K562 (cell line): Measurements from ENCODE around the gene CEBPE.

Experiments
- CREB1 ChIP-seq, 2 experiments: sonication (generic) in 1 of 2; formaldehyde crosslinking in 1 of 2; IDR thresholded peaks; 2 replicates each; pipeline versions ENCODE4 v1.6.1 to v1.8.0; 2012 to 2022; ENCODE audit warnings: inconsistent platforms in 1 of 2, mild to moderate bottlenecking in 1 of 2, missing genetic modification reagents in 1 of 2, moderate library complexity in 1 of 2
- EP300 ChIP-seq: IDR thresholded peaks from 2 replicates; pipeline ENCODE4 v1.6.1; 2012; ENCODE audit warnings: low read length, improper control_type of control experiment
- HDAC6 ChIP-seq: IDR thresholded peaks from 2 replicates; pipeline ENCODE4 v1.6.1; 2012; ENCODE audit warnings: low read depth, mild to moderate bottlenecking, control low read depth, inconsistent platforms, low read length, moderate library complexity
- MED1 ChIP-seq: sonication (generic); formaldehyde crosslinking; IDR thresholded peaks from 2 replicates; pipeline ENCODE4 v1.8.1; 2023; ENCODE audit warnings: missing genetic modification reagents, borderline replicate concordance
- PHTF2 ChIP-seq: fragments of 250-450 bp; sonication (Bioruptor Pico); IDR thresholded peaks from 2 replicates; pipeline ENCODE4 v1.5.0; 2021; ENCODE audit warnings: mild to moderate bottlenecking
- POLR2AphosphoS5 ChIP-seq: IDR thresholded peaks from 2 replicates; pipeline ENCODE4 v1.6.1; 2011; ENCODE audit warnings: mild to moderate bottlenecking, low read depth, low read length, moderate library complexity; ENCODE audit not compliant: control insufficient read depth, insufficient read depth
- ZNF778 ChIP-seq: fragments of 450-650 bp; formaldehyde crosslinking; IDR thresholded peaks from 2 replicates; pipeline ENCODE4 v1.4.0; 2020; ENCODE audit warnings: mild to moderate bottlenecking, moderate library complexity
- TF ChIP-seq, protein P1 (sequence below): sonication (generic); formaldehyde crosslinking; IDR thresholded peaks from 2 replicates; pipeline ENCODE4 v1.9.0; 2022; ENCODE audit warnings: mild to moderate bottlenecking, missing genetic modification reagents
- TF ChIP-seq, protein P2 (sequence below): sonication (generic); formaldehyde crosslinking; IDR thresholded peaks from 2 replicates; pipeline ENCODE4 v1.5.0; 2020; ENCODE audit warnings: missing genetic modification reagents
- TF ChIP-seq, protein P3 (sequence below), 3 experiments: IDR thresholded peaks in 2 of 3; conservative IDR thresholded peaks in 1 of 3; 2 replicates each; pipeline ENCODE4 v1.5.1; 2011 to 2012; ENCODE audit warnings: low read length in 3 of 3, mild to moderate bottlenecking in 3 of 3, control low read depth in 2 of 3, improper control_type of control experiment in 1 of 3, inconsistent platforms in 1 of 3, low read depth in 1 of 3, mixed read lengths in 1 of 3, moderate library complexity in 1 of 3; ENCODE audit not compliant: insufficient read depth in 2 of 3
- TF ChIP-seq, protein P4 (sequence below): fragments of 450-650 bp; IDR thresholded peaks from 2 replicates; pipeline ENCODE4 v1.6.1; 2018; ENCODE audit not compliant: partially characterized antibody
- TF ChIP-seq, protein P5 (sequence below): sonication (generic); formaldehyde crosslinking; IDR thresholded peaks from 2 replicates; pipeline ENCODE4 v1.8.0; 2022; ENCODE audit warnings: mild to moderate bottlenecking, low read depth, missing genetic modification reagents

DNA sequence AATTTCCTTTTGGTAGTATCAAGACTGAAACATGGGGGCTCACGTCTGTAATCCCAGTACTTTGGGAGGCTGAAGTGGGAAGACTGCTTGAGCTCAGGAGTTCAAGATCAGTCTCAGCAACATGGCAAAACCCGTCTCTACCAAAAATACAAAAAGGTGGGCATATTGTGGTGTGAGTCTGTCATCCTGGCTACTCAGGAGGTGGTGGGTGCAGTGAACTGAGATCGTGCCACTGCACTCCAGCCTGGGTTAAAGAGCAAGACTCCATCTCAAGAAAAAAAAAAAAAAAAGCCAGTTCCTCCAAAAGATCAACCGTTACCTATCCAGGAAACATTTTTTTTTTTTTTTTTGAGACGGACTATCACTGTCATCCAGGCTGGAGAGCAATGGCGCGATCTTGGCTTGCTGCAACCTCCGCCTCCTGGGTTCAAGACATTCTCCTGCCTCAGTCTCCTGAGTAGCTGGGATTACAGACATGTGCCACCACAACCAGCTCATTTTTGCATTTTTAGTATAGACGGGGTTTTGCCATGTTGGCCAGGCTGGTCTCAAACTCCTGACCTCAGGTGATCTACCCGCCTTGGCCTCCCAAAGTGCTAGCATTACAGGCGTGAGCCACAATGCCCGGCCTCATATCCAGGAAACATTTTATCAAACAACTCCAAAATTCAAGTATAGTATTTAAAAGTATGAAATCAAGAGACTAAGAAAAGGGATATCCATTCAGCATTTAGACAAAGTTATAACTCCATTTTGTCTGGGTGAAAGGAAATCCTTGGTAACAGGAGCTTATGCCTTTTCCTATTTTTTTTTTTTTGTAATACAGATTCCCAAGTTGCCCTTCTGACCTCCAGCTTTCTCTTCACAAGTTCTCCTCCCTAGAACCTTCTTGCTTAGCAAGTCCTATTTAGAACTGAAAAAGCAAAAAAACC is 27.5 kb downstream of the CEBPE start:
- TF ChIP-seq POLR2AphosphoS5 (no peak), MED1 (CRISPR knock-in tag) (no peak), PHTF2 (CRISPR knock-in tag) (no peak), ZNF778 (no peak), HDAC6 (no peak), CREB1 (IDR thresholded peaks at IDR 0.05) (no peak), CREB1 (CRISPR knock-in tag; IDR thresholded peaks at IDR 0.05) (no peak), EP300 (no peak)
- TF ChIP-seq, protein P1, sequence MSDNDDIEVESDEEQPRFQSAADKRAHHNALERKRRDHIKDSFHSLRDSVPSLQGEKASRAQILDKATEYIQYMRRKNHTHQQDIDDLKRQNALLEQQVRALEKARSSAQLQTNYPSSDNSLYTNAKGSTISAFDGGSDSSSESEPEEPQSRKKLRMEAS (CRISPR knock-in tag) = no peak
- TF ChIP-seq, protein P2, sequence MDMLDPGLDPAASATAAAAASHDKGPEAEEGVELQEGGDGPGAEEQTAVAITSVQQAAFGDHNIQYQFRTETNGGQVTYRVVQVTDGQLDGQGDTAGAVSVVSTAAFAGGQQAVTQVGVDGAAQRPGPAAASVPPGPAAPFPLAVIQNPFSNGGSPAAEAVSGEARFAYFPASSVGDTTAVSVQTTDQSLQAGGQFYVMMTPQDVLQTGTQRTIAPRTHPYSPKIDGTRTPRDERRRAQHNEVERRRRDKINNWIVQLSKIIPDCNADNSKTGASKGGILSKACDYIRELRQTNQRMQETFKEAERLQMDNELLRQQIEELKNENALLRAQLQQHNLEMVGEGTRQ = no peak
- TF ChIP-seq, protein P3, sequence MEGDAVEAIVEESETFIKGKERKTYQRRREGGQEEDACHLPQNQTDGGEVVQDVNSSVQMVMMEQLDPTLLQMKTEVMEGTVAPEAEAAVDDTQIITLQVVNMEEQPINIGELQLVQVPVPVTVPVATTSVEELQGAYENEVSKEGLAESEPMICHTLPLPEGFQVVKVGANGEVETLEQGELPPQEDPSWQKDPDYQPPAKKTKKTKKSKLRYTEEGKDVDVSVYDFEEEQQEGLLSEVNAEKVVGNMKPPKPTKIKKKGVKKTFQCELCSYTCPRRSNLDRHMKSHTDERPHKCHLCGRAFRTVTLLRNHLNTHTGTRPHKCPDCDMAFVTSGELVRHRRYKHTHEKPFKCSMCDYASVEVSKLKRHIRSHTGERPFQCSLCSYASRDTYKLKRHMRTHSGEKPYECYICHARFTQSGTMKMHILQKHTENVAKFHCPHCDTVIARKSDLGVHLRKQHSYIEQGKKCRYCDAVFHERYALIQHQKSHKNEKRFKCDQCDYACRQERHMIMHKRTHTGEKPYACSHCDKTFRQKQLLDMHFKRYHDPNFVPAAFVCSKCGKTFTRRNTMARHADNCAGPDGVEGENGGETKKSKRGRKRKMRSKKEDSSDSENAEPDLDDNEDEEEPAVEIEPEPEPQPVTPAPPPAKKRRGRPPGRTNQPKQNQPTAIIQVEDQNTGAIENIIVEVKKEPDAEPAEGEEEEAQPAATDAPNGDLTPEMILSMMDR (IDR thresholded peaks at IDR 0.05 in 2 of 3, conservative IDR thresholded peaks at IDR 0.05 in 1 of 3; ENCODE audit: insufficient read depth in 2 of 3, low read depth in 1 of 3, low read length in 3 of 3) = no peak
- TF ChIP-seq, protein P4, sequence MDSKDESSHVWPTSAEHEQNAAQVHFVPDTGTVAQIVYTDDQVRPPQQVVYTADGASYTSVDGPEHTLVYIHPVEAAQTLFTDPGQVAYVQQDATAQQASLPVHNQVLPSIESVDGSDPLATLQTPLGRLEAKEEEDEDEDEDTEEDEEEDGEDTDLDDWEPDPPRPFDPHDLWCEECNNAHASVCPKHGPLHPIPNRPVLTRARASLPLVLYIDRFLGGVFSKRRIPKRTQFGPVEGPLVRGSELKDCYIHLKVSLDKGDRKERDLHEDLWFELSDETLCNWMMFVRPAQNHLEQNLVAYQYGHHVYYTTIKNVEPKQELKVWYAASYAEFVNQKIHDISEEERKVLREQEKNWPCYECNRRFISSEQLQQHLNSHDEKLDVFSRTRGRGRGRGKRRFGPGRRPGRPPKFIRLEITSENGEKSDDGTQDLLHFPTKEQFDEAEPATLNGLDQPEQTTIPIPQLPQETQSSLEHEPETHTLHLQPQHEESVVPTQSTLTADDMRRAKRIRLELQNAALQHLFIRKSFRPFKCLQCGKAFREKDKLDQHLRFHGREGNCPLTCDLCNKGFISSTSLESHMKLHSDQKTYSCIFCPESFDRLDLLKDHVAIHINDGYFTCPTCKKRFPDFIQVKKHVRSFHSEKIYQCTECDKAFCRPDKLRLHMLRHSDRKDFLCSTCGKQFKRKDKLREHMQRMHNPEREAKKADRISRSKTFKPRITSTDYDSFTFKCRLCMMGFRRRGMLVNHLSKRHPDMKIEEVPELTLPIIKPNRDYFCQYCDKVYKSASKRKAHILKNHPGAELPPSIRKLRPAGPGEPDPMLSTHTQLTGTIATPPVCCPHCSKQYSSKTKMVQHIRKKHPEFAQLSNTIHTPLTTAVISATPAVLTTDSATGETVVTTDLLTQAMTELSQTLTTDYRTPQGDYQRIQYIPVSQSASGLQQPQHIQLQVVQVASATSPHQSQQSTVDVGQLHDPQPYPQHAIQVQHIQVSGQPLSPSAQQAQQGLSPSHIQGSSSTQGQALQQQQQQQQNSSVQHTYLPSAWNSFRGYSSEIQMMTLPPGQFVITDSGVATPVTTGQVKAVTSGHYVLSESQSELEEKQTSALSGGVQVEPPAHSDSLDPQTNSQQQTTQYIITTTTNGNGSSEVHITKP = no peak
- TF ChIP-seq, protein P5, sequence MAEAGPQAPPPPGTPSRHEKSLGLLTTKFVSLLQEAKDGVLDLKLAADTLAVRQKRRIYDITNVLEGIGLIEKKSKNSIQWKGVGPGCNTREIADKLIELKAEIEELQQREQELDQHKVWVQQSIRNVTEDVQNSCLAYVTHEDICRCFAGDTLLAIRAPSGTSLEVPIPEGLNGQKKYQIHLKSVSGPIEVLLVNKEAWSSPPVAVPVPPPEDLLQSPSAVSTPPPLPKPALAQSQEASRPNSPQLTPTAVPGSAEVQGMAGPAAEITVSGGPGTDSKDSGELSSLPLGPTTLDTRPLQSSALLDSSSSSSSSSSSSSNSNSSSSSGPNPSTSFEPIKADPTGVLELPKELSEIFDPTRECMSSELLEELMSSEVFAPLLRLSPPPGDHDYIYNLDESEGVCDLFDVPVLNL (CRISPR knock-in tag) = no peak
